ENCODE results near the gene RSU1. TPM values are rescaled to one million over a fixed set of nuclear protein-coding genes. Genes with fewer than 3 reads are reported as not detected.
"Not testable (repeated sequence)": the region's sequence is repeated elsewhere in the genome, so short reads cannot be mapped to it uniquely, and the experiment has no call there.

RSU1 gene
- total RNA-seq, 1 donor from 2014 or later, result 25.0 TPM

DNA sequence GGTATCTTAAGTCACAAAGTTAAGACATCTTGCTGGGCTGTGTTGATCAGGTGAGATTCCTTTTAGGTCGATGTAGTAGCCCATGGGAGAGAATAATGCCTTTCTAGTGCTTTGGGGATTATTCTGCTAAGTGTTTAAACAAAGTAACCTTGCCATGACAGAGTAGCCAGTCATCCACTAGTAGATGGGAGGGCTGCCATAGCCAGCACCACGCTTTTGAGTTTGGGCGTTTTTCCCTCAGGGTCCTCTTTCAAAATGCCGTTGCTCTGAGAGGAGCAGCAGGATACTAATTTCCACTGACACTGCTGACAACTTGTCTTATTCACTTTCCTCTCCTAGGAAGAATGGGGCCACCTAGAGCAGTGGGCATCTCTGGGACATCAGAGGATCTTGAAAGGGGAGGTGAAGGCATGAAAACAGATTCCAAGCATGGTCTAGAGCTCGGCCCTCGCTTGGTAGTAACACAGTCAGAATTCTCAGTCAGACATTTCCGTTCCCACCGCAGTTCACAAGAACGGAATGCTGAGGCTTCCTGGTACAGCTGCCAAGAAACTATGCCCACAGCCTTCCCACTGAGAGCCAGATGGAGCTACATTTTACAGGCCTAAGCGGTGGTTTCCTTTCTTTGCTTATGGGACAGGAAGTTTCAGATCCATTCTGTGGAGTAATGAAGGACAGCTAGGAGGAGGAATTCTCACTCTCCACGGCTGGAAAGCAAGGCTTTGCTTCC lies 15.3 kb upstream of the RSU1 start:
- peak; percentile 84 for DNase-seq (ENCODE audit: low read depth)
- TF ChIP-seq, protein P1, sequence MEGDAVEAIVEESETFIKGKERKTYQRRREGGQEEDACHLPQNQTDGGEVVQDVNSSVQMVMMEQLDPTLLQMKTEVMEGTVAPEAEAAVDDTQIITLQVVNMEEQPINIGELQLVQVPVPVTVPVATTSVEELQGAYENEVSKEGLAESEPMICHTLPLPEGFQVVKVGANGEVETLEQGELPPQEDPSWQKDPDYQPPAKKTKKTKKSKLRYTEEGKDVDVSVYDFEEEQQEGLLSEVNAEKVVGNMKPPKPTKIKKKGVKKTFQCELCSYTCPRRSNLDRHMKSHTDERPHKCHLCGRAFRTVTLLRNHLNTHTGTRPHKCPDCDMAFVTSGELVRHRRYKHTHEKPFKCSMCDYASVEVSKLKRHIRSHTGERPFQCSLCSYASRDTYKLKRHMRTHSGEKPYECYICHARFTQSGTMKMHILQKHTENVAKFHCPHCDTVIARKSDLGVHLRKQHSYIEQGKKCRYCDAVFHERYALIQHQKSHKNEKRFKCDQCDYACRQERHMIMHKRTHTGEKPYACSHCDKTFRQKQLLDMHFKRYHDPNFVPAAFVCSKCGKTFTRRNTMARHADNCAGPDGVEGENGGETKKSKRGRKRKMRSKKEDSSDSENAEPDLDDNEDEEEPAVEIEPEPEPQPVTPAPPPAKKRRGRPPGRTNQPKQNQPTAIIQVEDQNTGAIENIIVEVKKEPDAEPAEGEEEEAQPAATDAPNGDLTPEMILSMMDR (IDR thresholded peaks at IDR 0.05; ENCODE audit: insufficient read depth, low read length, severe bottlenecking), result no peak
- FAIRE-seq, result no peak
- Histone ChIP-seq H3K27me3 (ENCODE audit: control insufficient read depth, insufficient read depth, low read length) (no peaks in the 10 kb centered on the region), H3K36me3 (ENCODE audit: control insufficient read depth, insufficient read depth, low read length) (no peaks in the 10 kb centered on the region), H3K4me3 (ENCODE audit: low read depth, low read length) (no peak overlapping the region)

DNA sequence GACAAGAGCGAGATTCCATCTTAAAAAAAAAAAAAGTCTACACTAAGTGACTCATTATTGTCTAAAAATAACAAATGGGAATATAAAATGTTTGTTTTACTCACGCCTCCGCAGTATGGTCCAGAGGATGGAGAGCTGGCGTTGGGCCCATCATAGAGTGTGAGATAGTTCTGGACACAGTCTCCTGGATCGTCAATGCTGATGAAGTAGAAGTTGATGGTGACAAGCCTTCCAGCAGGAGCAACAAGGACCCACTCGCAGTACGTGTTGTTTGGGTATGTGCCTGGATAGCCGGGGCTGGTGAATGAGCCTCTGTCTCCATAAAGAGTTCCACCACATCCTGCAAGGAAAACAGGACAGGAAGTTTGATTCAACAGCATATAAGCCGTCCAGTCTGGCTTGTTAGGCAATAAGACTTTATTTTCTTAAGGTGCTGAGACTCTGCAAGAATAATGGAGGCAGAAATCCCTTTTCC lies 11.5 kb upstream of the RSU1 start:
- no peaks in the 10 kb centered on the region for H3K36me3 ChIP-seq (ENCODE audit: control insufficient read depth, insufficient read depth, low read length)
- TF ChIP-seq, protein P1 (IDR thresholded peaks at IDR 0.05; ENCODE audit: insufficient read depth, low read length, severe bottlenecking), result no peak
- FAIRE-seq (peak; percentile 62), DNase-seq (ENCODE audit: low read depth) (peak; percentile 67)
- no peak overlapping the region for H3K4me3 ChIP-seq (ENCODE audit: low read depth, low read length)
- no peaks in the 10 kb centered on the region for H3K27me3 ChIP-seq (ENCODE audit: control insufficient read depth, insufficient read depth, low read length)

DNA sequence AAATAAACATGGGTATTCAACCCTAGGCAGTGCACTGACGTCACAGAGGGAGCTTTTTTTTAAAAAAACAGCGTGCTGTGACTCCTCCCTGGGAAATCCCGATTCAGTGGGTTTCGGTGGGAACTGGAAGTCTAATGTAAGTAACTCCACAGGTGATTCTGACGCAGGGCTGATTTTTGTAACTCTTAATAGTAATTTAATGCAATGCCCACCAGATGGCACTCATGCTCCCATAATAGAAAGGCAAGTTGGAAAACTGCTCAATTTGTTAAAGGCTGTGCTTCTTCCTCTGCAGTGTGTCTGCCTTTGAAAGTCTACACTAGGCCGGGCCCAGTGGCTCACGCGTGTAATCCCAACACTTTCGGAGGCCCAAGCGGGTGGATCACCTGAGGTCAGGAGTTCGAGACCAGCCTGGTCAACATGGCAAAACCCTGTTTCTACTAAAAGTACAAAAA lies 10.9 kb upstream of the RSU1 start:
- DNase-seq (ENCODE audit: low read depth), result peak; percentile 73
- no peak for FAIRE-seq
- H3K36me3 ChIP-seq (ENCODE audit: control insufficient read depth, insufficient read depth, low read length), result no peaks in the 10 kb centered on the region
- TF ChIP-seq, protein P1 (IDR thresholded peaks at IDR 0.05; ENCODE audit: insufficient read depth, low read length, severe bottlenecking), result peak; percentile 54
- no peak overlapping the region for H3K4me3 ChIP-seq (ENCODE audit: low read depth, low read length)
- no peaks in the 10 kb centered on the region for H3K27me3 ChIP-seq (ENCODE audit: control insufficient read depth, insufficient read depth, low read length)

DNA sequence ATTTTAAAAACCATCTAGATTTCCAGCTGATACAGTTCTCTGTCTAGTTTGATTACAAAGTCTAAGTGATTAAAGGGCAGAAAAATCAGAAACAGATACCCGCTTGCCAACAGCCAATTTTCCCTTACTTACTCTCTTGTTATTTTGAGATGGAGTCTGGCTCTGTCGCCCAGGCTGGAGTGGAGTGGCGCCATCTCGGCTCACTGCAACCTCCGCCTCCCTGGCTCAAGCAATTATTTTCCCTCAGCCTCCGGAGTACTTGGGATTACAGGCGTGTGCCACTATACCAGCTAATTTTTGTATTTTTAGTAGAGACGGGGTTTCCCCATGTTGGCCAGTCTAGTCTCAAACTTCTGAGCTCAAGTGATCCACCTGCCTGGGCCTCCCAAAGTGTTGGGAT lies 10.2 kb upstream of the RSU1 start:
- H3K4me3 ChIP-seq (ENCODE audit: low read depth, low read length); H3K36me3 ChIP-seq (ENCODE audit: control insufficient read depth, insufficient read depth, low read length); H3K27me3 ChIP-seq (ENCODE audit: control insufficient read depth, insufficient read depth, low read length); FAIRE-seq; DNase-seq (ENCODE audit: low read depth): not testable (repeated sequence)

DNA sequence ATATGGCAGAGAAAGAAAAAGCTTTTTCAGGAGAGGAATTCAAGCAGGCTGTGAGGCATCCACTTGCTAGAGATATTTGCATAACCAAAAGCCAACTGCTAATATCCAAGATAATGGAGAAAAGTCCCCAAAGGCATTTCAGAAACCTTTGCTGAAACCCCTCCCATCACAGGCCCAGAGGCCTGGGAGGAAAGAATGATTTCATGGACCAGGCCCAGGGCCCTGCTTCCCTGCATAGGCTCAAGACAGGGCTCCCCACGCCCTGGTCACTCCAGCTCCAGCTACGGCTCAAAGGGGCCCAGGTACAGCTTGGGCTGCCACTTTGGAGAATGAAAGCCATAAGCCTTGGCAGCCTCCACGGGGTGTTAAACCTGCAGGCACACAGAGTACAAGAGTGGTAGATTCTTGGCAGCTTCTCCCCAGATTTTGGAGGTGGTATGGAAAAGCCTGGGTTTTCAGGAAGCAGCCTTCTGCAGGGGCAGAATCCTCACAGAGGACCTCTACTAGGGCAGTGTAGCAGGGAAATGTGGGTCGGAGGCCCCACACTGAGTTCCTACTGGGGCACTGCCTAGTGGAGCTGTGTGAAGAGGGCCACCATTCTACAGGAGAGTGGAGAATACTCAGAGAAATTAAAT lies 5.6 kb upstream of the RSU1 start:
- TF ChIP-seq, protein P1 (IDR thresholded peaks at IDR 0.05; ENCODE audit: insufficient read depth, low read length, severe bottlenecking), result no peak
- Histone ChIP-seq H3K36me3 (ENCODE audit: control insufficient read depth, insufficient read depth, low read length) (no peaks in the 10 kb centered on the region), H3K27me3 (ENCODE audit: control insufficient read depth, insufficient read depth, low read length) (no peaks in the 10 kb centered on the region), H3K4me3 (ENCODE audit: low read depth, low read length) (no peak overlapping the region)
- FAIRE-seq, result no peak
- no peak for DNase-seq (ENCODE audit: low read depth)

DNA sequence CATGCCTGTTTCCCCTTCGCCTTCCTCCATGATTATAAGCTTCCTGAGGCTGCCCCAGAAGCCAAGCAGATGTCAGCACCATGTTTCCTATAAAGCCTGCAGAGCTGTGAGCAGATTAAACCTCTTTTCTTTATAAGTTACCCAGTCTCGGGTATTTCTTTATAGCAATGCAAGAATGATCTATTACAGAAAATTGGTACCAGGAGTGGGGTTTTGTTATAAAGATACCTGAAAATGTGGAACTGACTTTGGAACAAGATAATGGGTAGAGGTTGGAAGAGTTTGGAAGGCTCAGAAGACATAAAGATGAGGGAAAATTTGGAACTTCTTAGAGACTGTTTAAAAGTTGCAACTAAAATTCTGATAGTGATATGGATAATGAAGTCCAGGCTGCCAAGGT lies 4.8 kb upstream of the RSU1 start:
- no peak overlapping the region for H3K4me3 ChIP-seq (ENCODE audit: low read depth, low read length)
- no peak for DNase-seq (ENCODE audit: low read depth)
- FAIRE-seq, result no peak
- H3K36me3 ChIP-seq (ENCODE audit: control insufficient read depth, insufficient read depth, low read length), result no peaks in the 10 kb centered on the region
- TF ChIP-seq, protein P1 (IDR thresholded peaks at IDR 0.05; ENCODE audit: insufficient read depth, low read length, severe bottlenecking), result no peak
- H3K27me3 ChIP-seq (ENCODE audit: control insufficient read depth, insufficient read depth, low read length), result no peaks in the 10 kb centered on the region

Measured in bronchial epithelial cell (primary cell).